ENCODE results near the gene TMEM123. TPM values are rescaled to one million over a fixed set of nuclear protein-coding genes. Genes with fewer than 3 reads are reported as not detected.
A peak's percentile ranks its signal among the peaks of the same experiment; 100 is the strongest.
"Not testable (repeated sequence)": the region's sequence is repeated elsewhere in the genome, so short reads cannot be mapped to it uniquely, and the experiment has no call there.

The TMEM123 gene
- total and polyA plus RNA-seq, 4 experiments from 2014 or later = 383 to 839 (median 574) TPM

DNA sequence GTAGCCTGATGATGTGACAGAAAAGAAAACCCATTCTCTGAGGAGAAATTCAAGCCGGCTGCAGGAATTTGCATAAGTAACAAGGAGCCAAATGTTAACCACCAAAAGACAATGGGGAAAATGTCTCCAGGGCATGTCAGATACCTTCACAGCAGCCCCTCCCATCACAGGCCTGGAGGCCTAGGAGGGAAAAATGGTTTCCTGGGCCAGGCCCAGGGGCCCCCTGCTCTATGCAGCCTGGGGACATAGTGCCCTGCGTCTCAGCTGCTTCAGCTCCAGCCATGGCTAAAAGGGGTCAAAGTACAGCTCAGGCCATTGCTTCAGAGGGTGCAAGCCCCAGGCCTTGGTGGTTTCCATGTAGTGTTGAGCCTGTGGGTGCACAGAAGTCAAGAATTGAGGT is 20.0 kb downstream of the TMEM123 start:
- peaks cover 51 to 76% (median 62%) of the 10 kb centered on the region in 4 donors for H3K4me1 Mint-ChIP-seq

DNA sequence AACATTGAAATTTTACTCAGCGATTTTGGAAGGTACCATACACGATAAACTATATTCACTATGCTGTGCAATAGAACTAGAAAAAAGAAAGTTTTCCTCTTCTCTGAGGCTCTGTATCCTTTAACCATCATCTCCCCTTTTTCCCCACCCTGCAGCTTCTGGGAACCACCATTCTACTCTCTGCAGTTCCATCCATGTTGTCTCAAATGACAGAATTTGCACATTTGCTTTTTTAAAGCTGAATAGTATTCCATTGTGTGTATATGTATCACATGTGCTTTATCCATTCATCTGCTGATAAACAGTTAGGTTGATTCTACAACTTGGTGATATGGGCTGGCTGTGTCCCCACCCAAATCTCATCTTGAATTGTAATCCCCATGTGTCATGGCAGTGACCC is 21.2 kb downstream of the TMEM123 start:
- POLR2A ChIA-PET (ENCODE audit: partially characterized antibody) = interaction anchor here (1.6 to 1.7 kb wide), 2 partner anchors 20 to 25 kb away, joined by 4 to 9 read pairs; no protein-coding TSS in a partner anchor
- Histone ChIP-seq H3K27me3 (ENCODE audit: insufficient read depth, low read length) (no peaks in the 10 kb centered on the region), H3K27ac (ENCODE audit: low read depth, low read length) (no peak overlapping the region), H3K4me1 (ENCODE audit: insufficient read depth, low read length) (peaks cover 53% of the 10 kb centered on the region), H3K9me3 (ENCODE audit: control insufficient read depth in 1 of 2, low read length in 2 of 2) (no peaks in the 10 kb centered on the region), H3K4me3 (ENCODE audit: low read length in 2 of 2) (no peak overlapping the region), H3K36me3 (ENCODE audit: insufficient read depth, low read length) (peaks cover 12% of the 10 kb centered on the region)
- Mint-ChIP-seq H3K36me3 (peaks cover 59 to 66% of the 10 kb centered on the region in 2 donors), H3K4me1 (peaks cover 49 to 78% (median 61%) of the 10 kb centered on the region in 4 donors), H3K9me3 (peaks cover 0 to 11% (median 6%) of the 10 kb centered on the region in 8 donors), H3K27me3 (no peaks in the 10 kb centered on the region), H3K4me3 (peak overlapping the region in 4 of 8 donors; percentile 2 to 62 (median 18)), H3K27ac (peak overlapping the region in 4 of 7 donors; percentile 56 to 83 (median 72))
- CTCF ChIA-PET (ENCODE audit: partially characterized antibody) = interaction anchor here (1.4 kb wide), 1 partner anchor 40 kb away, joined by 9 read pairs; no protein-coding TSS in a partner anchor
- no peak for DNase-seq
- intact Hi-C loops (cut with micrococcal nuclease) = no loop called here

More for the DNA sequence above, 20.0 kb downstream of the TMEM123 start:
- Mint-ChIP-seq H3K4me3 (peak overlapping the region in 1 of 8 donors; percentile 26), H3K9me3 (peaks cover 0 to 11% (median 6%) of the 10 kb centered on the region in 8 donors), H3K36me3 (peaks cover 63 to 70% of the 10 kb centered on the region in 2 donors), H3K27ac (peak overlapping the region in 5 of 7 donors; percentile 24 to 83 (median 78))
- DNase-seq; H3K27me3 ChIP-seq (ENCODE audit: insufficient read depth, low read length); H3K9me3 ChIP-seq (ENCODE audit: control insufficient read depth in 1 of 2, low read length in 2 of 2); H3K27ac ChIP-seq (ENCODE audit: low read depth, low read length); POLR2A ChIA-PET (ENCODE audit: partially characterized antibody); H3K27me3 Mint-ChIP-seq; H3K4me3 ChIP-seq (ENCODE audit: low read length in 2 of 2); intact Hi-C loops (cut with micrococcal nuclease): not testable (repeated sequence)
- CTCF ChIA-PET (ENCODE audit: partially characterized antibody) = interaction anchor here (1.0 kb wide), 1 partner anchor 63 kb away, joined by 3 read pairs; no protein-coding TSS in a partner anchor
- H3K36me3 ChIP-seq (ENCODE audit: insufficient read depth, low read length) = peaks cover 17% of the 10 kb centered on the region
- peaks cover 56% of the 10 kb centered on the region for H3K4me1 ChIP-seq (ENCODE audit: insufficient read depth, low read length)

DNA sequence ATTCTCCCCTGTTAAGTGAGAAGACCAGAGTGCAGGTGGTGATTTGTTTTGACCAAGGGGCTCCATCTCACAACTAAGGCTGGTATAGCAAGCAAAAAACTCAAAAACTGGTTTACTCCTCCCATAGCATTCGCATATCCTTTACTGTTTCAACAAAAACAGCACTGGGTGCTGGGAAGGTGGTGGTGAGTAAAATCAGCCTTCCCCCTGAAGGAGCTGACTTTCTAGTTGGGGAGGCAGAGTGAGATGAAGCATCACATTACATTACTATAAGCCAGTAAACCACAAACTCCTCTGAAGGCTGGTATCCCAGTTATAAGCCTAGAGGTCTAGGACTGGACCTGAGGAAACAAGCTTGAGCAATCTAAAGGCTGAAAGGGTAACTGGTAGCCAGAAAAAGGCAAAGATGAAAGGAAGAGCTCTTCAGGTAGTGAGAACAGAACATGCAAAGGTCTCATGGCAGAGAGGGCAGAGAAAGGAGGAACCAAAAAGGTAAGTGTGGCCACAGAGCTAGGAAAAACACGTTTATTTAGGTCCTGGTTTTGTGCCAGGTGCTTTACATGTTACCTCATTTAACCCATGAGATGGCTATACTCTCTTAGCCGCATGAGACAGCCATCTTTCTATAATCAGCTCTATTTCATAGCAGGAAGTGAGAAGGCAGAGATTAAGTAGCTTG is 22.3 kb downstream of the TMEM123 start:
- no peak for DNase-seq
- H3K4me3 ChIP-seq (ENCODE audit: low read length in 2 of 2) = no peak overlapping the region
- Mint-ChIP-seq H3K4me3 (peak overlapping the region in 7 of 8 donors; percentile 3 to 73 (median 56)), H3K27ac (peak overlapping the region; percentile 61 to 95 (median 80)), H3K36me3 (peaks cover 60 to 68% of the 10 kb centered on the region in 2 donors), H3K4me1 (peaks cover 54 to 83% (median 62%) of the 10 kb centered on the region in 4 donors), H3K27me3 (no peaks in the 10 kb centered on the region), H3K9me3 (peaks cover 0 to 11% (median 6%) of the 10 kb centered on the region in 8 donors)
- peaks cover 4% of the 10 kb centered on the region for H3K36me3 ChIP-seq (ENCODE audit: insufficient read depth, low read length)
- H3K9me3 ChIP-seq (ENCODE audit: control insufficient read depth in 1 of 2, low read length in 2 of 2) = no peaks in the 10 kb centered on the region
- peaks cover 54% of the 10 kb centered on the region for H3K4me1 ChIP-seq (ENCODE audit: insufficient read depth, low read length)
- no peaks in the 10 kb centered on the region for H3K27me3 ChIP-seq (ENCODE audit: insufficient read depth, low read length)
- ChIA-PET CTCF (ENCODE audit: partially characterized antibody) (interaction anchor here (0.9 to 1.4 kb wide), 2 partner anchors 8 to 39 kb away, joined by 3 to 9 read pairs; no protein-coding TSS in a partner anchor), POLR2A (ENCODE audit: partially characterized antibody) (interaction anchor here (0.6 to 1.7 kb wide), 9 partner anchors 9 to 30 kb away, joined by 3 to 9 read pairs (median 4); no protein-coding TSS in a partner anchor)
- intact Hi-C loops (cut with micrococcal nuclease) = no loop called here
- peak overlapping the region; percentile 18 for H3K27ac ChIP-seq (ENCODE audit: low read depth, low read length)

DNA sequence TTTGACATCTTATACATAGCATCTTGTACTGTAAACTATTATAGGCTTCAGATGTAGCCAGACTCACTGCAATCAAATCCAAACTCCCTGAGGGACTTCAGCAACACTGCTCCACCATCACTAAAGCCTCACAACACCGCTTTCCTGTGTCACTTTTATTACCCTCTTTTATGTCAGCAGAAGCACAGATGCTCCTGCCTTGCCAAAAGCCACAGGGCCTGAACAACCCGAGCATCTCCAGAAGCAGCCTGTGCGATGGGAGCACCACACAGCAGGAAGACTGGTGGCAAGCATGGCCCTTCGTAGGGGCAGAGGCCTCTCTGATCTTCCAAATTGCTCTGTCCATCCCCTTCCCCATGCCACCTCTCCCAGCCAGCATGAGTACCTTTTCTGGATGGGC is 22.9 kb downstream of the TMEM123 start:
- no peaks in the 10 kb centered on the region for H3K27me3 Mint-ChIP-seq
- H3K4me3 Mint-ChIP-seq = peak overlapping the region in 5 of 8 donors; percentile 21 to 73 (median 56)
- H3K27me3 ChIP-seq (ENCODE audit: insufficient read depth, low read length) = no peaks in the 10 kb centered on the region
- peaks cover 58% of the 10 kb centered on the region for H3K4me1 ChIP-seq (ENCODE audit: insufficient read depth, low read length)
- peak overlapping the region; percentile 71 to 95 (median 84) for H3K27ac Mint-ChIP-seq
- H3K36me3 ChIP-seq (ENCODE audit: insufficient read depth, low read length) = peaks cover 4% of the 10 kb centered on the region
- no peaks in the 10 kb centered on the region for H3K9me3 ChIP-seq (ENCODE audit: control insufficient read depth in 1 of 2, low read length in 2 of 2)
- DNase-seq = no peak
- CTCF ChIA-PET (ENCODE audit: partially characterized antibody) = interaction anchor here (0.9 kb wide), 1 partner anchor 9 kb away, joined by 3 read pairs; no protein-coding TSS in a partner anchor
- intact Hi-C loops (cut with micrococcal nuclease) = loop anchor here (1.0 kb wide), 1 partner anchor 12 kb away; no protein-coding TSS in a partner anchor
- H3K36me3 Mint-ChIP-seq = peaks cover 62 to 72% of the 10 kb centered on the region in 2 donors
- H3K4me1 Mint-ChIP-seq = peaks cover 58 to 86% (median 65%) of the 10 kb centered on the region in 4 donors
- H3K4me3 ChIP-seq (ENCODE audit: low read length in 2 of 2) = no peak overlapping the region
- H3K27ac ChIP-seq (ENCODE audit: low read depth, low read length) = peak overlapping the region; percentile 18
- POLR2A ChIA-PET (ENCODE audit: partially characterized antibody) = interaction anchor here (0.6 to 1.7 kb wide), 6 partner anchors 9 to 23 kb away, joined by 3 to 9 read pairs (median 5); no protein-coding TSS in a partner anchor
- peaks cover 0 to 11% (median 6%) of the 10 kb centered on the region in 8 donors for H3K9me3 Mint-ChIP-seq

DNA sequence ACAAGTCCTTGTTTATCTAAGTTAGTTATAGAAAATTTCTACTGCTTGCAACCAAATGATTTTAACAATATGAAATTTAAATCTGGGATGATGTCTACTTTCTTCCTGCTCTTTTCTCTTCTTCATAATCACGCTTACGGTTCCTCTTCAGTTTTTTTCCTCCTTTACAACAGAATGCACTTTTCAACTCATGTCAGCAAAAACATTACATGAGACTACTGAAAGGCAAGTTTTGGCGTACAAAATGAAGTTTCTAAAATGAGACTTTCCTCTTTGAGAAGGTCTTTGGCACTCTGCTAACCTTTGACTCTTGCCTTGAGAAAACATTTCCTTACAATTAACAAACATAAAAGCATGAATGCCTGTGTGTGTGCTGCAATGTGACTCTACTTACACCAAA is 23.3 kb downstream of the TMEM123 start:
- Histone ChIP-seq H3K36me3 (ENCODE audit: insufficient read depth, low read length) (peaks cover 4% of the 10 kb centered on the region), H3K4me3 (ENCODE audit: low read length in 2 of 2) (no peak overlapping the region), H3K4me1 (ENCODE audit: insufficient read depth, low read length) (peaks cover 63% of the 10 kb centered on the region), H3K27ac (ENCODE audit: low read depth, low read length) (no peak overlapping the region), H3K9me3 (ENCODE audit: control insufficient read depth in 1 of 2, low read length in 2 of 2) (no peaks in the 10 kb centered on the region), H3K27me3 (ENCODE audit: insufficient read depth, low read length) (no peaks in the 10 kb centered on the region)
- DNase-seq = no peak
- peaks cover 58 to 86% (median 66%) of the 10 kb centered on the region in 4 donors for H3K4me1 Mint-ChIP-seq
- H3K27me3 Mint-ChIP-seq = no peaks in the 10 kb centered on the region
- H3K36me3 Mint-ChIP-seq = peaks cover 58 to 71% of the 10 kb centered on the region in 2 donors
- ChIA-PET POLR2A (ENCODE audit: partially characterized antibody) (interaction anchor here (1.0 kb wide), 1 partner anchor 23 kb away, joined by 3 read pairs; no protein-coding TSS in a partner anchor), CTCF (ENCODE audit: partially characterized antibody) (no interaction called here)
- peaks cover 0 to 11% (median 6%) of the 10 kb centered on the region in 8 donors for H3K9me3 Mint-ChIP-seq
- peak overlapping the region in 1 of 8 donors; percentile 7 for H3K4me3 Mint-ChIP-seq
- intact Hi-C loops (cut with micrococcal nuclease) = loop anchor here (1.0 kb wide), 1 partner anchor 12 kb away; no protein-coding TSS in a partner anchor
- H3K27ac Mint-ChIP-seq = peak overlapping the region; percentile 71 to 95 (median 81)

DNA sequence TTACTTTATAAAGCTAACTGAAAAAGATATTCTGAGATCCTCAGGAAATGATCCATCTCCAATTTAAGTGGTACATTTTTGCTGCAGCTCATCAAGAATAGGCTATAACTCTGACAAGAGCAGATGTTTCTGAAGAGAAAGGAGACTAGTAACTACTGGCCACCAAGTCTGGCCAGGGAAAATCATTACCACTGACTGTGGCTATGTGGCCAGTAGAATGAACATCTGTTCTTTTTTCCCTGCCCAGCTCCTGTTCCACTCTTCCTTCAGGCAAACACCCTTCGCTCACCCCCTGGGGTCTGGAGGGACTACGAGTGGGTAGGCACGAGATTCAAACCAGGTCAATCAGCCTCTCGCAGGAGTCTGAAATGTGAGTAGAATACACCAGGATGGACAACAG is 23.9 kb downstream of the TMEM123 start:
- intact Hi-C loops (cut with micrococcal nuclease) = loop anchor here (1.0 kb wide), 1 partner anchor 11 kb away; no protein-coding TSS in a partner anchor
- H3K4me3 Mint-ChIP-seq = peak overlapping the region in 1 of 8 donors; percentile 7
- CTCF ChIA-PET (ENCODE audit: partially characterized antibody) = interaction anchor here (4.3 kb wide), 1 partner anchor 38 kb away, joined by 23 read pairs; no protein-coding TSS in a partner anchor

More for the DNA sequence above, 23.9 kb downstream of the TMEM123 start:
- H3K4me3 ChIP-seq (ENCODE audit: low read length in 2 of 2) = no peak overlapping the region
- peaks cover 4% of the 10 kb centered on the region for H3K36me3 ChIP-seq (ENCODE audit: insufficient read depth, low read length)
- Mint-ChIP-seq H3K36me3 (peaks cover 53 to 67% of the 10 kb centered on the region in 2 donors), H3K27ac (peak overlapping the region in 6 of 7 donors; percentile 70 to 89 (median 73)), H3K27me3 (no peaks in the 10 kb centered on the region), H3K9me3 (peaks cover 0 to 11% (median 6%) of the 10 kb centered on the region in 8 donors), H3K4me1 (peaks cover 60 to 87% (median 69%) of the 10 kb centered on the region in 4 donors)
- no peak overlapping the region for H3K27ac ChIP-seq (ENCODE audit: low read depth, low read length)
- H3K4me1 ChIP-seq (ENCODE audit: insufficient read depth, low read length) = peaks cover 67% of the 10 kb centered on the region
- no peak for DNase-seq
- no peaks in the 10 kb centered on the region for H3K27me3 ChIP-seq (ENCODE audit: insufficient read depth, low read length)
- no peaks in the 10 kb centered on the region for H3K9me3 ChIP-seq (ENCODE audit: control insufficient read depth in 1 of 2, low read length in 2 of 2)
- POLR2A ChIA-PET (ENCODE audit: partially characterized antibody) = interaction anchor here (1.0 kb wide), 1 partner anchor 23 kb away, joined by 3 read pairs; no protein-coding TSS in a partner anchor
